ENCODE data around the gene ZC3H11A.

ZC3H11A gene

DNA sequence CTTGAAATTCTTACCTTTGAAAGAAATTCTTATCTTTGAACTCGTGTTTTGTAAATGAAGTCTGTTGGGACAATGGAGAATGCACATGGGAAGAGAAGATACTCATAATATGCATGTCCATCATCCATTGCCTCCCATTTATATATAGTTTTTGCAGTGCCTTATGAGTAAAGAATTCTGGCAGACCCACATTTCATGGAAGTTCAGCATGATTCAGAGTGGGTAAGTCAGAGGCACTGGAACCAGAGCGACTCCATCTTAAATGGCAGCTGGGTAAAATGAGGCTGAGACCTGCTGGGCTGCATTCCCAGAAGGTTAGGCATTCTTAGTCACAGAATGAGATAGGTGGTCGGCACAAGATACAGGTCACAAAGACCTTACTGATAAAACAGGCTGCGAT, 16.6 kb upstream of the ZC3H11A start:
- Histone ChIP-seq H3K27me3 (ENCODE audit: insufficient read depth, poor library complexity, severe bottlenecking) (no peaks in the 10 kb centered on the region), H3K27ac (replicated peaks) (no peak overlapping the region), H3K4me3 (replicated peaks; ENCODE audit: insufficient read depth, low read length) (no peak overlapping the region)
- no peak for TF ChIP-seq POLR2AphosphoS5 (IDR thresholded peaks at IDR 0.05; ENCODE audit: low read depth)
- TF ChIP-seq GABPA (IDR thresholded peaks at IDR 0.05; ENCODE audit: low read depth) = no peak
- TF ChIP-seq, protein P1, sequence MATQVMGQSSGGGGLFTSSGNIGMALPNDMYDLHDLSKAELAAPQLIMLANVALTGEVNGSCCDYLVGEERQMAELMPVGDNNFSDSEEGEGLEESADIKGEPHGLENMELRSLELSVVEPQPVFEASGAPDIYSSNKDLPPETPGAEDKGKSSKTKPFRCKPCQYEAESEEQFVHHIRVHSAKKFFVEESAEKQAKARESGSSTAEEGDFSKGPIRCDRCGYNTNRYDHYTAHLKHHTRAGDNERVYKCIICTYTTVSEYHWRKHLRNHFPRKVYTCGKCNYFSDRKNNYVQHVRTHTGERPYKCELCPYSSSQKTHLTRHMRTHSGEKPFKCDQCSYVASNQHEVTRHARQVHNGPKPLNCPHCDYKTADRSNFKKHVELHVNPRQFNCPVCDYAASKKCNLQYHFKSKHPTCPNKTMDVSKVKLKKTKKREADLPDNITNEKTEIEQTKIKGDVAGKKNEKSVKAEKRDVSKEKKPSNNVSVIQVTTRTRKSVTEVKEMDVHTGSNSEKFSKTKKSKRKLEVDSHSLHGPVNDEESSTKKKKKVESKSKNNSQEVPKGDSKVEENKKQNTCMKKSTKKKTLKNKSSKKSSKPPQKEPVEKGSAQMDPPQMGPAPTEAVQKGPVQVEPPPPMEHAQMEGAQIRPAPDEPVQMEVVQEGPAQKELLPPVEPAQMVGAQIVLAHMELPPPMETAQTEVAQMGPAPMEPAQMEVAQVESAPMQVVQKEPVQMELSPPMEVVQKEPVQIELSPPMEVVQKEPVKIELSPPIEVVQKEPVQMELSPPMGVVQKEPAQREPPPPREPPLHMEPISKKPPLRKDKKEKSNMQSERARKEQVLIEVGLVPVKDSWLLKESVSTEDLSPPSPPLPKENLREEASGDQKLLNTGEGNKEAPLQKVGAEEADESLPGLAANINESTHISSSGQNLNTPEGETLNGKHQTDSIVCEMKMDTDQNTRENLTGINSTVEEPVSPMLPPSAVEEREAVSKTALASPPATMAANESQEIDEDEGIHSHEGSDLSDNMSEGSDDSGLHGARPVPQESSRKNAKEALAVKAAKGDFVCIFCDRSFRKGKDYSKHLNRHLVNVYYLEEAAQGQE (IDR thresholded peaks at IDR 0.05; ENCODE audit: insufficient replicate concordance, low read depth) = no peak
- no peak for TF ChIP-seq SPI1 (IDR thresholded peaks at IDR 0.05; ENCODE audit: borderline replicate concordance, low read depth)
- TF ChIP-seq, protein P2, sequence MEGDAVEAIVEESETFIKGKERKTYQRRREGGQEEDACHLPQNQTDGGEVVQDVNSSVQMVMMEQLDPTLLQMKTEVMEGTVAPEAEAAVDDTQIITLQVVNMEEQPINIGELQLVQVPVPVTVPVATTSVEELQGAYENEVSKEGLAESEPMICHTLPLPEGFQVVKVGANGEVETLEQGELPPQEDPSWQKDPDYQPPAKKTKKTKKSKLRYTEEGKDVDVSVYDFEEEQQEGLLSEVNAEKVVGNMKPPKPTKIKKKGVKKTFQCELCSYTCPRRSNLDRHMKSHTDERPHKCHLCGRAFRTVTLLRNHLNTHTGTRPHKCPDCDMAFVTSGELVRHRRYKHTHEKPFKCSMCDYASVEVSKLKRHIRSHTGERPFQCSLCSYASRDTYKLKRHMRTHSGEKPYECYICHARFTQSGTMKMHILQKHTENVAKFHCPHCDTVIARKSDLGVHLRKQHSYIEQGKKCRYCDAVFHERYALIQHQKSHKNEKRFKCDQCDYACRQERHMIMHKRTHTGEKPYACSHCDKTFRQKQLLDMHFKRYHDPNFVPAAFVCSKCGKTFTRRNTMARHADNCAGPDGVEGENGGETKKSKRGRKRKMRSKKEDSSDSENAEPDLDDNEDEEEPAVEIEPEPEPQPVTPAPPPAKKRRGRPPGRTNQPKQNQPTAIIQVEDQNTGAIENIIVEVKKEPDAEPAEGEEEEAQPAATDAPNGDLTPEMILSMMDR (IDR thresholded peaks at IDR 0.05; ENCODE audit: insufficient read depth, low read length) = no peak
- DNase-seq (ENCODE audit: low read depth in 1 of 2, low spot score in 1 of 2) = no peak

DNA sequence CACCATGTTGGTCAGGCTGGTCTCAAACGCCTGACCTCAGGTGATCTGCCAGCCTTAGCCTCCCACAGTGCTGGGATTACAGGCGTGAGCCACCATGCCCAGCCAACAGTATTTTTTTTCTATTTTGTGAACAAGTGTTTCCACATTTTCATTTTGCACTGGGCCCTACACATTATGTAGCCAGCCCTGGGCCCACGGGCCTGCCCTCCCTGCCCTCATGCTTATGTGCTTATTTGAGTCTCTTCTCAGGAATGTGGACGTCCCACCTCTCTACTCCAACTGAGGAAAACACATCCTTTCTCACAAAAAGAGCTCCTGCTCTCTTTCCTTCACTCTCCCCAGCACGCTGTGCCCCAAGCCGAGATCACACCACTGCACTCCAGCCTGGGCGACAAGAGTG, 13.5 kb upstream of the ZC3H11A start:
- H3K27ac ChIP-seq (replicated peaks) = no peak overlapping the region
- no peaks in the 10 kb centered on the region for H3K27me3 ChIP-seq (ENCODE audit: insufficient read depth, poor library complexity, severe bottlenecking)
- TF ChIP-seq SPI1 (IDR thresholded peaks at IDR 0.05; ENCODE audit: borderline replicate concordance, low read depth) (no peak), POLR2AphosphoS5 (IDR thresholded peaks at IDR 0.05; ENCODE audit: low read depth) (no peak), GABPA (IDR thresholded peaks at IDR 0.05; ENCODE audit: low read depth) (no peak)
- TF ChIP-seq, protein P2 (IDR thresholded peaks at IDR 0.05; ENCODE audit: insufficient read depth, low read length) = no peak
- TF ChIP-seq, protein P1 (IDR thresholded peaks at IDR 0.05; ENCODE audit: insufficient replicate concordance, low read depth) = no peak
- no peak for DNase-seq (ENCODE audit: low read depth in 1 of 2, low spot score in 1 of 2)
- H3K4me3 ChIP-seq (replicated peaks; ENCODE audit: insufficient read depth, low read length) = no peak overlapping the region

DNA sequence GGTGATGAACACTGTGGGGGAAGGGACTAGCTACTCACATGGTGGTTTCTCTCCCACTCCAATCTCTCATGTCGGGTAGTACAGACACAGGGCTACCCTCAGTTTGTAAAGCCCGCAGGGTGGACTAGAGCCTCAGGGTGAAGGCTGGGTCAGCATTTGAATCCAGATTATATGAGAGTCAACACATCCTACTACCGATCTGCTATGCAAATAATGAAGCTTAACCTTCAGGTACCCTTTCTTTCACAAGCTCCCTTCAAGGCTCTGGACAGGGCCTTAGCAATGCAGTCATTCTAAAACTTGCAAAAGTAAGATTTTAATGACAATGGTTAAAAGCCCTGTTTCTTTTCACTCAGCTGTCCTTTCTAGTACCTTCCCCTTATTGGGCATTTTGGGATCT, 5.5 kb upstream of the ZC3H11A start:
- no peaks in the 10 kb centered on the region for H3K27me3 ChIP-seq (ENCODE audit: insufficient read depth, poor library complexity, severe bottlenecking)
- no peak overlapping the region for H3K27ac ChIP-seq (replicated peaks)
- TF ChIP-seq GABPA (IDR thresholded peaks at IDR 0.05; ENCODE audit: low read depth) (no peak), POLR2AphosphoS5 (IDR thresholded peaks at IDR 0.05; ENCODE audit: low read depth) (no peak), SPI1 (IDR thresholded peaks at IDR 0.05; ENCODE audit: borderline replicate concordance, low read depth) (no peak)
- TF ChIP-seq, protein P2 (IDR thresholded peaks at IDR 0.05; ENCODE audit: insufficient read depth, low read length) = no peak
- TF ChIP-seq, protein P1 (IDR thresholded peaks at IDR 0.05; ENCODE audit: insufficient replicate concordance, low read depth) = no peak
- H3K4me3 ChIP-seq (replicated peaks; ENCODE audit: insufficient read depth, low read length) = no peak overlapping the region
- DNase-seq (ENCODE audit: low read depth in 1 of 2, low spot score in 1 of 2) = no peak

All from HL-60 (cell line).